PC-9 (cell line): ENCODE data around the gene POLE4. TPM values are rescaled to one million over a fixed set of nuclear protein-coding genes. Genes with fewer than 3 reads are reported as not detected.

Experiments
- BruUV-seq: library from RNA; stranded (reverse); fragments of 400-500 nt; replicated peaks from 2 replicates; lab custom pipeline; 2021; lab: Mats Ljungman, UMichigan
- CTCF ChIA-PET: fragments of 300-600 bp; sonication (Branson Sonifier 250); formaldehyde crosslinking; loops from one replicate; lab custom pipeline; 2022; ENCODE audit warnings: antibody characterized with exemption; lab: Charles Lee
- POLR2A ChIA-PET: fragments of 300-600 bp; sonication (Branson Sonifier 250); formaldehyde crosslinking; loops from one replicate; lab custom pipeline; 2022; ENCODE audit warnings: antibody characterized with exemption; ENCODE audit not compliant: unreplicated experiment; lab: Charles Lee
- DNase-seq, 2 experiments: peaks; one replicate each; pipeline versions ENCODE4 v3.0.0 to v3.0.0-alpha.2; 2015 to 2022; ENCODE audit warnings: mixed read lengths in 1 of 2
- H2AFZ ChIP-seq: fragments of 200-600 bp; sonication (generic); 2 replicates; pipeline ENCODE4 v1.8.1; 2017; ENCODE audit warnings: antibody characterized with exemption
- H3F3A ChIP-seq: fragments of 200-600 bp; sonication (generic); 2 replicates; pipeline ENCODE4 v1.8.1; 2017; ENCODE audit warnings: antibody characterized with exemption, mild to moderate bottlenecking, low read depth; ENCODE audit not compliant: insufficient read depth
- H3K27ac ChIP-seq: fragments of 200-600 bp; sonication (generic); 2 replicates; pipeline ENCODE4 v1.6.1; 2016; ENCODE audit warnings: mixed run types
- H3K27me3 ChIP-seq: fragments of 200-600 bp; sonication (generic); 2 replicates; pipeline ENCODE4 v1.6.1; 2016; ENCODE audit warnings: low read depth, mixed run types; ENCODE audit not compliant: insufficient read depth
- H3K36me3 ChIP-seq: fragments of 200-600 bp; sonication (generic); 2 replicates; pipeline ENCODE4 v1.6.1; 2016; ENCODE audit warnings: low read depth, mixed run types
- H3K4me1 ChIP-seq: fragments of 200-600 bp; sonication (generic); replicated peaks from 2 replicates; pipeline ENCODE4 v1.6.1; 2016; ENCODE audit warnings: mixed run types; ENCODE audit not compliant: insufficient read depth
- H3K4me2 ChIP-seq: fragments of 200-600 bp; sonication (generic); 2 replicates; pipeline ENCODE4 v1.6.1; 2017; ENCODE audit warnings: mixed run types
- H3K4me3 ChIP-seq: fragments of 200-600 bp; sonication (generic); 2 replicates; pipeline ENCODE4 v1.6.1; 2016; ENCODE audit warnings: mixed run types
- H3K79me2 ChIP-seq: fragments of 200-600 bp; sonication (generic); 2 replicates; pipeline ENCODE4 v1.6.1; 2017; ENCODE audit warnings: low read depth, mixed run types
- H3K9me2 ChIP-seq: fragments of 200-600 bp; sonication (generic); 2 replicates; pipeline ENCODE4 v1.8.1; 2017; ENCODE audit warnings: mild to moderate bottlenecking; ENCODE audit not compliant: insufficient read depth
- H3K9me3 ChIP-seq: fragments of 200-600 bp; sonication (generic); 2 replicates; pipeline ENCODE4 v1.8.1; 2016; ENCODE audit warnings: low read depth; ENCODE audit not compliant: insufficient read depth
- H4K20me1 ChIP-seq: fragments of 200-600 bp; sonication (generic); 2 replicates; pipeline ENCODE4 v1.8.1; 2017; ENCODE audit not compliant: insufficient read depth
- CTCF ChIP-seq: fragments of 200-600 bp; sonication (generic); conservative IDR thresholded peaks from 2 replicates; pipeline ENCODE4 v1.6.1; 2017; ENCODE audit warnings: mixed run types, antibody characterized with exemption, mild to moderate bottlenecking, moderate library complexity
- EZH2 ChIP-seq: fragments of 200-600 bp; sonication (generic); IDR thresholded peaks from 2 replicates; pipeline ENCODE4 v1.8.0; 2017; ENCODE audit warnings: antibody characterized with exemption, low read depth
- intact Hi-C: fragments of 100-400 bp; cut with micrococcal nuclease; formaldehyde crosslinking; loops from one replicate; pipeline ENCODE4 v1.10.0; 2022; ENCODE audit not compliant: unreplicated experiment
- total RNA-seq: library from RNA; stranded (reverse); gene quantifications from 2 replicates; pipeline ENCODE4 v1.2.3, GENCODE V29; 2021

POLE4 gene
- total RNA-seq, 1 experiment from 2014 or later: 53.8 TPM

GRCh38 chr2:74938264-74938663 is 20.2 kb upstream of the POLE4 start:
- Histone ChIP-seq H3K4me2 (no peak overlapping the region), H3K9me2 (no peaks in the 10 kb centered on the region), H4K20me1 (no peaks in the 10 kb centered on the region), H2AFZ (no peak overlapping the region), H3K4me1 (no peaks in the 10 kb centered on the region), H3F3A (no peaks in the 10 kb centered on the region), H3K79me2 (no peaks in the 10 kb centered on the region), H3K27me3 (no peaks in the 10 kb centered on the region), H3K27ac (no peak overlapping the region), H3K4me3 (no peak overlapping the region), H3K36me3 (no peaks in the 10 kb centered on the region), H3K9me3 (no peaks in the 10 kb centered on the region)
- TF ChIP-seq EZH2 (no peak), CTCF (no peak)
- POLR2A ChIA-PET: no interaction called here
- CTCF ChIA-PET: no interaction called here
- intact Hi-C loops: no loop called here
- no peak for DNase-seq
- no TSS peak for BruUV-seq

GRCh38 chr2:74939919-74940812 is 18.3 kb upstream of the POLE4 start:
- Histone ChIP-seq H3K36me3 (no peaks in the 10 kb centered on the region), H3K4me3 (no peak overlapping the region), H3K4me1 (no peaks in the 10 kb centered on the region), H3K79me2 (no peaks in the 10 kb centered on the region), H3K27ac (no peak overlapping the region), H3K9me2 (no peaks in the 10 kb centered on the region), H3K9me3 (no peaks in the 10 kb centered on the region), H4K20me1 (no peaks in the 10 kb centered on the region), H3K4me2 (no peak overlapping the region), H3F3A (no peaks in the 10 kb centered on the region), H2AFZ (no peak overlapping the region), H3K27me3 (no peaks in the 10 kb centered on the region)
- TF ChIP-seq CTCF: no peak
- no peak for TF ChIP-seq EZH2
- no peak for DNase-seq
- BruUV-seq: no TSS peak
- ChIA-PET CTCF (no interaction called here), POLR2A (interaction anchor here (0.7 kb wide), 1 partner anchor 488 kb away, joined by 12 read pairs; no protein-coding TSS in a partner anchor)
- intact Hi-C loops: no loop called here

- DNase-seq: no peak
- TF ChIP-seq CTCF (no peak), EZH2 (no peak)
- Histone ChIP-seq H3F3A (no peaks in the 10 kb centered on the region), H3K27ac (no peak overlapping the region), H3K36me3 (no peaks in the 10 kb centered on the region), H4K20me1 (no peaks in the 10 kb centered on the region), H3K27me3 (no peaks in the 10 kb centered on the region), H3K9me2 (no peaks in the 10 kb centered on the region), H3K79me2 (no peaks in the 10 kb centered on the region), H3K9me3 (no peaks in the 10 kb centered on the region), H3K4me3 (no peak overlapping the region), H3K4me1 (no peaks in the 10 kb centered on the region), H2AFZ (no peak overlapping the region), H3K4me2 (no peak overlapping the region)
- BruUV-seq: no TSS peak
- ChIA-PET POLR2A (no interaction called here), CTCF (no interaction called here)
- intact Hi-C loops: no loop called here
Observed at GRCh38 chr2:74941284-74941683, 17.2 kb upstream of the POLE4 start.
